ENCODE measurements around the gene UBE2N.
"Not testable (repeated sequence)": the region's sequence is repeated elsewhere in the genome, so short reads cannot be mapped to it uniquely, and the experiment has no call there.

The UBE2N gene

GRCh38 chr12:93415723-93416464 lies 25.9 kb downstream of the UBE2N start:
- no peak for DNase-seq

- no peak for DNase-seq
These were observed 28.7 kb downstream of the UBE2N start for GRCh38 chr12:93413064-93413463.

GRCh38 chr12:93412396-93412795 lies 29.4 kb downstream of the UBE2N start:
- DNase-seq, result not testable (repeated sequence)

GRCh38 chr12:93411060-93411459 lies 30.7 kb downstream of the UBE2N start:
- not testable (repeated sequence) for DNase-seq

- DNase-seq, result not testable (repeated sequence)
These were observed 32.2 kb downstream of the UBE2N start for GRCh38 chr12:93409343-93410187.

- DNase-seq, result no peak
These were observed 32.9 kb downstream of the UBE2N start for GRCh38 chr12:93408813-93409212.

GRCh38 chr12:93407963-93408283 lies 33.8 kb downstream of the UBE2N start:
- no peak for DNase-seq

DNA sequence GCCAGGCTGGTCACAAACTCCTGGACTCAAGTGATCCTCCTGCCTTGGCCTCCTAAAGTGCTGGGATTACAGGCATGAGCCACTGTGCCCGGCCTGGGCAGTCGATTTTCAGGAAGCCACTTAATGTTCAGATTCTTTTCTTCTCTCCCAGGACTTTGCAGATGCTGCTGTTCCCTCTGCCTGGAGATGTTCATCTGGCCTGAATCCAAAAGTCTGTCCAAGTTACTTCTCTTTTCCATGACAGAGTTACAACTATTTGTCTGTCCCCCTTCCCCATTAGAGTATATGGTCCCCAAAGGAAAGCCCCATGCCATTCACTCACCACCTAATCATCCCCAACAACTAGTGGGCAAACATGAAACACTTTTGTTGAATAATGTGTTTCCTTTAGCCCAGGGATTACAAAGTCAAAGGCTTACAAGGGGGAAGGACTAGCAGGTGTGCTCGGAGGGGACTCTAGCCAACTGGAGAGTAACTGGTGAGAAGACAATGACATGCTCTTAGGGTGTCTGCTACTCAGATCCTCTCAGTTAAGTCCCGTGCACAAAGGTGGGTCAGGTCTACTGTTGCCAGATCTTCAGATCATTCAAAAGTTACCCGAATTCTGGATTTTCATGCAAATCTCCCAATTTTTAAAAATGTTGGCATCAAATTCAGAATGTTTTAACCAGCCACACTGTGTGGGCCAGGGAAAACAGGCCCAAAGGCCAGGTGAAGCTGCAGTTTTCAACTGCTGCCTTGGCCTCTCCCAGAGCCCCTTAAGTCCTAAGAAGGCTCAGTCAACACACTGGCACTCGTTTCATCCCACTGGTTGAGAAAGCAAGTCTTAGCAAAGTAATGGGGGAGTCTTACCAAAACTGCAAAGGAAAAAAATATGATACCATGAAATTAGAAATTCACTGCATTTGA lies 34.4 kb downstream of the UBE2N start:
- DNase-seq, result no peak

DNA sequence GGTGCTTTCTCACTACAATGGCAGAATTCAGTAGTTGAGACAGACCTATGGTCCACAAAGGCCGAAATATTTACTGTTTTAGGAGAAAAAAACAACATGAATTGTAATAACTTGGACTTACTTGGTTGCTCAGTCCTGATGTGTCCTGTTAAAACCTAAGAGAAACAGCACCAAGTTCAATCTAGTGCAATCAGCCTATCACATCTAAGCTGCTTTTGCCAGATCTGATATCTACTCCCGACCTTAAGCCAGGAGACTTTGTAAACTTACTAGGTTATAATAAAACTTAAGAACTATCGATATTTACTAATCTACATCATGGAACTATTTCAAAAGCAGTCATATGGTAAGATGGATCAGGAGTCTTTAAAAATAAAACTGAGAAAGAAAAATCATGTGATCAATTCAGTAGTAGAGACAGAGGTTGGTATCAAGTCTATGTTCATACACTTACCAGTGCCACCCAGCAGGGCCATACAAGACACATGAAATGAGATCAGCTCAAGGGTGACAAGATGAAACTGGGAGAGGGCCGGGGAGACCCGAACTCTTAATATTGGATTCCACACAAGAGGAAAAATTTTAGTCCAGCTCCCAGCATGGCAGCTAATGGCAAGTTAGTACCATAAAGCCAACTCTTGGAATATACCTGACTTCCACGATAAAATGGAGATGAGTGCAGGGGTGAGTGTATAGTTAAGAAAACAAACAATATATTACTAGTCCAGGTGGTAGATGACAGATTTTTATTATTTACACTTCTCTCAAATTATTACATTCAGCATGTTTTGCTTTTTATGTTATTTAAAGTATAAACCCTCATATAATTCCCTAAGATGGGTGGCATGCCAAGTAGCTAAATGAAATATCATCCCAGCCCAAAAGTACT lies 36.5 kb downstream of the UBE2N start:
- DNase-seq, result no peak

- DNase-seq, result no peak
These were observed 37.6 kb downstream of the UBE2N start for GRCh38 chr12:93403988-93404803.

GRCh38 chr12:93402333-93403311 lies 39.1 kb downstream of the UBE2N start:
- no peak for DNase-seq

DNA sequence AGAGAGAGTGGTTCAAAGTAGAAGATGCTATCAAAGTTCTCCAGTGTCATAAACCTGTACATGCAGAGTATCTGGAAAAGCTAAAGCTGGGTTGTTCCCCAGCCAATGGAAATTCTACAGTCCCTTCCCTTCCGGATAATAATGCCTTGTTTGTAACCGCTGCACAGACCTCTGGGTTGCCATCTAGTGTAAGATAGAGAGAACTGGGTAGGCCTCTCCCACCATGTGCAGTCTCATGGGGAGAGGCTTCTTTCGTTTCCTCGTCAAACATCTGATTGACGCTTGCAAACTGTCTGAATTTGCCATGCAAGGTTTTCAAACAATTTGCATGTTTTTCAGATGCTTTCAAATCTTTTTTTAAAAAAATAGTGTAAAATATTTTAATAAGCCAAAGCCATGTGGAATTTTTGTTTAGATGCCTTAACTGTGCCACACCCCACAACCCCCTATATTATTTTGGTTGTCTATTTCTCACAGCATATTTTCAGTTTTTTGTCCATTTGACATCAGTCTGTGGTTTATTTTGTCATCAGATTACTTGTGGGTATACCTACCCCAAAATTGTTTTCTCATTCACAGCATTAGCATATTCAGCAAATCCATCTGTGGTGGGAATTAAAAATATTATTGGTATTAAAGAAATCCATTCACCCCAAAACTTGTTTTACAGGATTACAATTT lies 42.4 kb downstream of the UBE2N start:
- DNase-seq, result not testable (repeated sequence)

GRCh38 chr12:93397412-93397811 lies 44.3 kb downstream of the UBE2N start:
- no peak for DNase-seq

GRCh38 chr12:93393425-93393824 lies 48.3 kb downstream of the UBE2N start:
- no peak for DNase-seq

DNA sequence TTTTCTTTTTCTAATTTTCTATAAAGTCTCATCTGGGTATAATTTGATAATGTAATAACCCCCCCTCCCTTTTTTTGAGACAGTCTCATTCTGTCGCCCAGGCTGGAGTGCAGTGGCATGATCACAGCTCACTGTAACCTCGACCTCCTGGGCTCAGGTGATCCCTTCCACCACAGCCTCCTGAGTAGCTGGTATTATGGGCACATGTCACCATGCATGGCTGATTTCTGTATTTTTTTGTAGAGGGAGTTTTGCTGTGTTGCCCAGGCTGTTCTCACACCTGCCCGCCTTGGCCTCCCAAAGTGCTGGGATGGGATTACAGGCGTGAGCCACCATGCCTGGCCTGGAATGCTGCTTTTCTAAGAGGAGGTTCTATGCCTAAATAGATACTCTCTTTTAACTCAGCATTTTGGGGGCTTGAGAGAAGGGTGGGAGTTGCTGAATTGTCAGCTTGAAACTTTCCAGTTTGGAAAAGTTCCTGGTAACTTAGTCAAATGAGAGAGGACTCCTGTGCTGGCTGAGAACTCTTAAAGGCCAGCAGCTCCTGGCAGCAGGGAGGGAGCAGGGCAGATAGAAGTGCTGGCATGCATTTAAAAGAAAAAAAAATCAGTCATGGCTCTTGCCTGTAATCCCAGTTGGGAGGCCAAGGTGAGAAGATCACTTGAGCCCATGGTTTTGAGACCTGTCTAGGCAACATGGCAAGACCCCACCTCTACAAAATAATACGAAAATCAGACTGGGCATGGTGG lies 51.0 kb downstream of the UBE2N start:
- no peak for DNase-seq

- no peak for DNase-seq
These were observed 51.7 kb downstream of the UBE2N start for GRCh38 chr12:93390031-93390430.

DNA sequence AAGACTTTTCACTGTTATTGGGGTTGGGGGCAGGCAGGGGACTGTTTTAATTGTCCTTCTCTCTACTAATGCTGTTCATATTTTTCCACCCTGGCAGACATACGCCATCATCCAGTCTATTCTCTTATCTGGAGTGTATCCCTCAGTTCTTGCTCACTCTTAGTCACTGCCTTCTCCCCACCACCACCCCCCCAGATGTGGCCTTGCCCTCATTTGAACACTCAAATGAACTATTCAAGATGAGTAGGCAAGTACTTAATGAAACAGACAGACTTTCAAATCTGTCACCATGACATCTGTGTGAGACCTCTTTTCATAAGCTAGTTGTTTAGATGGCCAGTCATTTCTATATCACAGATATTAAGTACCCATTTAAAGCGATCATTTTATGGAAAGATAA lies 54.0 kb downstream of the UBE2N start:
- DNase-seq, result no peak
